Astrocyte of the cerebellum (primary cell): Measurements from ENCODE around the gene OR6C2.
"Not testable (repeated sequence)": the region's sequence is repeated elsewhere in the genome, so short reads cannot be mapped to it uniquely, and the experiment has no call there.

Source experiments
- DNase-seq: peaks from one replicate; pipeline ENCODE4 v3.0.0-alpha.2; 2011; ENCODE audit warnings: low read depth
- H3K4me3 ChIP-seq: 2 replicates; pipeline ENCODE4 v1.5.1; 2011; ENCODE audit warnings: mild to moderate bottlenecking, low read depth, low read length, moderate library complexity
- CTCF ChIP-seq: IDR thresholded peaks from 2 replicates; pipeline ENCODE4 v1.5.1; 2012; ENCODE audit warnings: low read length, low read depth, moderate library complexity, mild to moderate bottlenecking; ENCODE audit errors: missing control alignments
- in situ Hi-C: cut with HindIII; loops from 2 replicates; pipeline ENCODE4 v1.10.0; 2017; ENCODE audit warnings: low sequenced_read_pairs

The OR6C2 gene

GRCh38 chr12:55448825-55449224 is 4.9 kb downstream of the OR6C2 start:
- no peak for TF ChIP-seq CTCF
- no peak for DNase-seq
- no peak overlapping the region for H3K4me3 ChIP-seq
- in situ Hi-C loops: no loop called here

DNA sequence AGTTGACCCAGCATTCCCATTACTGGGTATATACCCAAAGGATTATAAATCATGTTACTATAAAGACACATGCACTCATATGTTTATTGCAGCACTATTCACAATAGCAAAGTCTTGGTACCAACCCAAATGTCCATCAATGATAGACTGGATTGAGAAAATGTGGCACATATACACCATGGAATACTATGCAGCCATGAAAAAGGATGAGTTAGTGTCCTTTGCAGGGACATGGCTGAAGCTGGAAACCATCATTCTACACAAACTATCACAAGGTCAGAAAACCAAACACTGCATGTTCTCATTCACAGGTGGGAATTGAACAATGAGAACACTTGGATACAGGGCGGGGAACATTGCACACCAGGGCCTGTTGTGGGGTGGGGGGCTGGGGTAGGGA is 21.1 kb downstream of the OR6C2 start:
- DNase-seq, in situ Hi-C loops, H3K4me3 ChIP-seq: not testable (repeated sequence)

DNA sequence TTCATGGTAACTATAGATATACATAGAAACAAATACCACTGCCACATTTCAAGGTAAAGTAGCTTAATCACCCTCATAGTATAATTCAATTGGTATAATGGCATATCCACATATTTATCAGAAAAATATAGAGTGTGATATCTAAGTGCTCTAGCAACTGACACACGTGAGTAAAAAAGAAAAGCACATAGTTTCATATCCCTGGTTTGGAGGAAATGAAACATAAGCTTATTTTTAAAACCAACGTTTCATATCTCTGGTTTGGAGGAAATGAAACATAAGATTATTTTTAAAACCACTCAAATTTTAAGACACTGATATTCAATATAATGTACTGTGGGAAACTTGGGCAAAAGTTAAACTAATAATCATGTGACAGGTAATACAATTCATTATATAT is 24.0 kb downstream of the OR6C2 start:
- no peak for TF ChIP-seq CTCF
- in situ Hi-C loops: no loop called here
- no peak for DNase-seq
- H3K4me3 ChIP-seq: no peak overlapping the region

DNA sequence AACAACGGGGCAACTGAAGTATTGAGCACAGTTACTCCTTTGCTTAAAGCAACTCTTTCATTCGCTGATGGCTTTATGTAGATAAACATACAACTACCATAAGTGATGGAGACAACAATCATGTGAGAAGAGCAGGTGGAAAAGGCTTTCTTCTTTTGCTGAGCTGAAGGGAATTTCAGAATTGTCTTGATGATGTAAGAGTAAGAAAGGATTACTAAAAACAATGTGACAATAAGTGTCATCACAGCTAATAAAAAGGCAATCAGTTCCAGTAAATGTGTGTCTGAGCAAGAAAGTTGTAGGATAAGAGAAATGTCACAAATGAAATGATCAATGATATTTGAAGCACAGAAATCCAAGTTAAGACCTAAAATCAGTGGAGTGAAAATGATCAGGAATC is 25.4 kb downstream of the OR6C2 start:
- no peak for DNase-seq
- in situ Hi-C loops: no loop called here
- no peak overlapping the region for H3K4me3 ChIP-seq
- no peak for TF ChIP-seq CTCF

- in situ Hi-C loops: loop anchor here (5.0 kb wide), 1 partner anchor 93 kb away; no protein-coding TSS in a partner anchor
- TF ChIP-seq CTCF: no peak
- no peak for DNase-seq
- no peak within 1 kb of the TSS for H3K4me3 ChIP-seq
Observed at GRCh38 chr12:55470088-55470829, 26.4 kb downstream of the OR6C2 start, which contains the start of gene OR6C70. OR6C70 (minus strand) TSS chr12:55470138; CDS start chr12:55470138, 0 bp downstream.

DNA sequence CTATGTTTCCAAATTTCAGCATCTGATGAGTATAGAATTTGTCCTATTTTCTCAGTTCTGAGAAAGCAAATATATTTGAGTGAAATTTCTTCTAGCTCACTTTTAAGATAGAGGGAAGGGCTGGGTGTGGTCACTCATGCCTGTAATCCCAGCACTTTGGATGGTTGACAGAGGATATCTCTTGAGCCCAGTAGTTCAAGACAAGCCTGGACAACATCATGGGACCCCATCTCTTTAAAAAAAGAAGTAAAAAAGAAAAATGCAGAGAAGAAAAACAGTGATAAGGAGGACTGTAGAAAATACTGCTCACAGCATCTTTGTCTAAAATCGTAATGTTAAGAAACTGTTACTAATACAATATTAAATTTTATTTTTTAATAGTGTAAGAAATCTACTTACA is 28.4 kb downstream of the OR6C2 start:
- DNase-seq: no peak
- no peak for TF ChIP-seq CTCF
- in situ Hi-C loops: loop anchor here (5.0 kb wide), 1 partner anchor 95 kb away; no protein-coding TSS in a partner anchor
- H3K4me3 ChIP-seq: no peak overlapping the region

- H3K4me3 ChIP-seq, in situ Hi-C loops, DNase-seq: not testable (repeated sequence)
Observed at GRCh38 chr12:55479136-55479535, 35.3 kb downstream of the OR6C2 start.

- H3K4me3 ChIP-seq, DNase-seq, in situ Hi-C loops: not testable (repeated sequence)
Observed at GRCh38 chr12:55484284-55484683, 40.4 kb downstream of the OR6C2 start.
